ENCODE measurements around the gene P4HA2.

DNA sequence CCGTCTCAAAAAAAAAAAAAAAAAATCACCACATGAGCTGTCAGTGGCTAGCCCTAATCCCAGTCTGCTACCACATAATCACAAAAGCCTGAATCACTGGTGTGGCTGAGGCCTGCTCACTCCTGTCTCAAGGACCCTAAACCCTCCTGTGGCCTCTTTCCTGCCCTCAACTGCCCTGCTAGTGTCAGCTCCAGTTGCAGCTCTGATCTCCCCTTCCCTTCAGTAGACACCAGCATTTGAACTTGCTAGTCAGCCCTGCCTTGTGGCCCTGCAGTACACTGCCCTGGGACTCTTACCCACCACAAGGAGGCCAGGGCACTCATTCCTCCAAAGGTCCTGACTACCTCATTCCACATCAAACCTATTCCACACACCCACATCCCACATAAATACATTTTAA is 9.5 kb upstream of the P4HA2 start:
- TF ChIP-seq POLR2A (IDR thresholded peaks at IDR 0.05), result no peak
- no peak for TF ChIP-seq CTCF (IDR thresholded peaks at IDR 0.05)
